SU-DHL-6 (cell line): Measurements from ENCODE around the gene ELOF1.

Source experiments
- H2AFZ ChIP-seq: fragments of 200-600 bp; sonication (generic); 2 replicates; pipeline ENCODE4 v1.6.1; 2014; ENCODE audit warnings: low read depth, mild to moderate bottlenecking, moderate library complexity, mixed read lengths, antibody characterized with exemption, low read length; ENCODE audit not compliant: severe bottlenecking
- H3F3A ChIP-seq: fragments of 200-600 bp; shearing (Covaris generic); 2 replicates; pipeline ENCODE4 v1.6.0; 2016; ENCODE audit warnings: antibody characterized with exemption, mild to moderate bottlenecking; ENCODE audit not compliant: insufficient read depth
- H3K27ac ChIP-seq: fragments of 200-600 bp; sonication (generic); 2 replicates; pipeline ENCODE4 v1.5.1; 2016; ENCODE audit warnings: low read depth, mild to moderate bottlenecking, low read length, moderate library complexity, mixed read lengths
- H3K27me3 ChIP-seq: fragments of 200-600 bp; sonication (generic), shearing (Covaris generic); 2 replicates; pipeline ENCODE4 v1.6.0; 2014; ENCODE audit warnings: mild to moderate bottlenecking, low read length
- H3K36me3 ChIP-seq: fragments of 200-600 bp; sonication (generic); 2 replicates; pipeline ENCODE4 v1.6.1; 2014; ENCODE audit warnings: mild to moderate bottlenecking, low read length, mixed read lengths
- H3K4me2 ChIP-seq: fragments of 300-600, 200-600 bp; shearing (Covaris generic), sonication (generic); 2 replicates; pipeline ENCODE4 v1.6.0; 2014; ENCODE audit warnings: low read length, low read depth, mild to moderate bottlenecking; ENCODE audit not compliant: poor library complexity, severe bottlenecking
- H3K4me3 ChIP-seq: fragments of 200-600 bp; sonication (generic); 2 replicates; pipeline ENCODE4 v1.5.1; 2014; ENCODE audit warnings: antibody characterized with exemption, low read length, mild to moderate bottlenecking, mixed read lengths; ENCODE audit not compliant: insufficient read depth, poor library complexity, severe bottlenecking
- H3K79me2 ChIP-seq: fragments of 200-600 bp; sonication (generic); 2 replicates; pipeline ENCODE4 v1.6.1; 2014; ENCODE audit warnings: mild to moderate bottlenecking, low read length, moderate library complexity; ENCODE audit not compliant: insufficient read depth
- H3K9ac ChIP-seq: fragments of 200-600 bp; sonication (generic); 2 replicates; pipeline ENCODE4 v1.7.0; 2014; ENCODE audit warnings: mild to moderate bottlenecking, low read length
- H3K9me2 ChIP-seq: fragments of 200-600 bp; sonication (generic); replicated peaks from 2 replicates; pipeline ENCODE4 v1.6.1; 2014; ENCODE audit warnings: low read length; ENCODE audit not compliant: insufficient read depth
- H3K9me3 ChIP-seq: fragments of 200-600 bp; sonication (generic); 2 replicates; pipeline ENCODE4 v1.6.1; 2014; ENCODE audit warnings: low read length, mixed read lengths; ENCODE audit not compliant: insufficient read depth
- H4K20me1 ChIP-seq: fragments of 200-600 bp; sonication (generic); 2 replicates; pipeline ENCODE4 v1.6.1; 2014; ENCODE audit warnings: low read depth, mild to moderate bottlenecking, antibody characterized with exemption, low read length, moderate library complexity, mixed read lengths
- CTCF ChIP-seq: fragments of 200-600 bp; sonication (generic); IDR thresholded peaks from one replicate; pipeline ENCODE4 v1.5.1; 2017; ENCODE audit warnings: antibody characterized with exemption, mild to moderate bottlenecking, low read length, moderate library complexity; ENCODE audit not compliant: insufficient read depth, poor library complexity, severe bottlenecking
- EZH2phosphoT487 ChIP-seq: fragments of 200-600 bp; sonication (generic), shearing (Covaris generic); conservative IDR thresholded peaks from 2 replicates; pipeline ENCODE4 v1.6.1; 2018; ENCODE audit warnings: mild to moderate bottlenecking, antibody characterized with exemption, low read length, moderate library complexity, mixed read lengths

Gene ELOF1

GRCh38 chr19:11554160-11554559 is 4.9 kb downstream of the ELOF1 start:
- no peak overlapping the region for H3K27ac ChIP-seq

GRCh38 chr19:11552666-11553372 is 6.2 kb downstream of the ELOF1 start:
- no peak overlapping the region for H3K27ac ChIP-seq
- no peaks in the 10 kb centered on the region for H4K20me1 ChIP-seq

More at GRCh38 chr19:11554160-11554559, 4.9 kb downstream of the ELOF1 start:
- no peak overlapping the region for H3K4me3 ChIP-seq
- no peaks in the 10 kb centered on the region for H3K27me3 ChIP-seq
- H3K36me3 ChIP-seq = no peaks in the 10 kb centered on the region
- H2AFZ ChIP-seq = no peak overlapping the region
- H3K9ac ChIP-seq = no peak overlapping the region
- no peak overlapping the region for H3K4me2 ChIP-seq
- H3K9me2 ChIP-seq = no peaks in the 10 kb centered on the region
- no peaks in the 10 kb centered on the region for H3F3A ChIP-seq
- no peaks in the 10 kb centered on the region for H4K20me1 ChIP-seq
- no peak for TF ChIP-seq CTCF
- TF ChIP-seq EZH2phosphoT487 = no peak
- H3K79me2 ChIP-seq = peaks cover 26% of the 10 kb centered on the region
- no peaks in the 10 kb centered on the region for H3K9me3 ChIP-seq

GRCh38 chr19:11551603-11552235 is 7.3 kb downstream of the ELOF1 start:
- Histone ChIP-seq H3K79me2 (peaks cover 7% of the 10 kb centered on the region), H3F3A (no peaks in the 10 kb centered on the region), H3K27me3 (no peaks in the 10 kb centered on the region), H3K36me3 (no peaks in the 10 kb centered on the region), H3K4me3 (no peak overlapping the region), H4K20me1 (no peaks in the 10 kb centered on the region), H3K27ac (no peak overlapping the region), H3K4me2 (no peak overlapping the region), H3K9me2 (no peaks in the 10 kb centered on the region), H2AFZ (no peak overlapping the region), H3K9me3 (no peaks in the 10 kb centered on the region), H3K9ac (no peak overlapping the region)
- TF ChIP-seq CTCF (no peak), EZH2phosphoT487 (no peak)

More at GRCh38 chr19:11552666-11553372, 6.2 kb downstream of the ELOF1 start:
- no peaks in the 10 kb centered on the region for H3K27me3 ChIP-seq
- TF ChIP-seq EZH2phosphoT487 = no peak
- TF ChIP-seq CTCF = no peak
- no peaks in the 10 kb centered on the region for H3F3A ChIP-seq
- no peak overlapping the region for H3K4me3 ChIP-seq
- no peak overlapping the region for H3K4me2 ChIP-seq
- peaks cover 14% of the 10 kb centered on the region for H3K79me2 ChIP-seq
- H3K36me3 ChIP-seq = no peaks in the 10 kb centered on the region
- no peaks in the 10 kb centered on the region for H3K9me2 ChIP-seq
- H3K9ac ChIP-seq = no peak overlapping the region
- no peaks in the 10 kb centered on the region for H3K9me3 ChIP-seq
- H2AFZ ChIP-seq = no peak overlapping the region
